ENCODE results near the gene PIGR.
"Not testable (repeated sequence)": the region's sequence is repeated elsewhere in the genome, so short reads cannot be mapped to it uniquely, and the experiment has no call there.

The PIGR gene

DNA sequence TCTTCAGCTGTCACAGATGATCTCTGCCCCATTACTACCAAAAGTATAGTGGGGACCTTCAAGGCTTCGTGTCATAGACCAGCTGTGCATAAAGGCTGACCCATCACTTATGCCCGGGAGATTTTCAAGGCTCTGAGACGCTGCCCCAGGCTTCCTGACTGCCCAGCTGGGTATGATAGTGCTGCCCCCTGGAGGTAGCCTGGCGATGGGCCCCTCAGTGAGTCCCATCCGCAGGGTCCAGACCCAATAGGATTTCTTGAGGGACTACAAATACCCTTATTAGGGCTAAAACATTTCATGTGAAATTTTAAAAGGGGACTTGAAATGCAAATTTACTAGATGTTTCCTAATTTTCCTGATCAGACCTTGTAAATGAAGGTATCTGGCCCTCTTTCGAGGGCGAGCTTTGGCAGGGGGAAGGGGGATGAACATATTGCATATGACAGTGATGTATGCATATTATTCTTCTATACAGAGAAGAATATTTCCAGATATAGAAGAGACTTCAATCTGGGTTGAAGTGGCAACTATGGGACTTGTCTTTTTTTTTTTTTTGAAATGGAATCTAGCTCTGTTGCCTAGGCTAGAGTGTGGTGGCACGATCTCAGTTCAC is 12.8 kb downstream of the PIGR start:
- H3K36me3 ChIP-seq (ENCODE audit: insufficient read depth, low read length) = no peaks in the 10 kb centered on the region
- no peaks in the 10 kb centered on the region for H3K79me2 ChIP-seq (ENCODE audit: control insufficient read depth, insufficient read depth, low read length, unreplicated experiment)
- H3K4me1 ChIP-seq (ENCODE audit: control insufficient read depth, insufficient read depth, low read length, unreplicated experiment) = no peaks in the 10 kb centered on the region
- H2AFZ ChIP-seq (ENCODE audit: low read length, unreplicated experiment) = no peak overlapping the region
- no peak overlapping the region for H3K4me3 ChIP-seq (ENCODE audit: low read depth, low read length)
- no peak overlapping the region for H3K27ac ChIP-seq (ENCODE audit: low read depth, low read length)
- peaks cover 27% of the 10 kb centered on the region for H3K27me3 ChIP-seq (ENCODE audit: insufficient read depth, low read length)

DNA sequence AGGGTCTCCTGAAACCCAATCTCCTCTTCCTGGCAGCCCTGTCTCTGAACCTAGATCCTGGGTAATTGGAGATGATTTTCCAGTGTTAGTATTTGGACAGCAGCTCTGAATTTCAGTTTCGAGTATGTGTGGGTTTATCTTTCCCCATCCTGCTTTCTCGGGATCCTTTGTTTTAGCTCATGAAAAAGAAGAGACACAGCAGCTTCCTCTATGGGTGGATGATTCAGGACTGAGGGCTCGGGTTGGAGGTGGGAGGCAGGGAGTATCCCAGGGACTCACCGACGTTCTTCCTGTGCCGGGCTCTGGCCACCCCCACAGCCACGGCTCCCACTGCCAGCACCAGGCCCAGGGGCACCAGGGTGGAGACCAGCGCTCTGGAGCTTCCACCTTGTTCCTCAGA is 14.1 kb downstream of the PIGR start:
- no peak overlapping the region for H3K27ac ChIP-seq (ENCODE audit: low read depth, low read length)
- no peak overlapping the region for H3K4me3 ChIP-seq (ENCODE audit: low read depth, low read length)
- H2AFZ ChIP-seq (ENCODE audit: low read length, unreplicated experiment) = no peak overlapping the region
- no peaks in the 10 kb centered on the region for H3K4me1 ChIP-seq (ENCODE audit: control insufficient read depth, insufficient read depth, low read length, unreplicated experiment)
- H3K79me2 ChIP-seq (ENCODE audit: control insufficient read depth, insufficient read depth, low read length, unreplicated experiment) = no peaks in the 10 kb centered on the region
- H3K36me3 ChIP-seq (ENCODE audit: insufficient read depth, low read length) = no peaks in the 10 kb centered on the region
- peaks cover 19% of the 10 kb centered on the region for H3K27me3 ChIP-seq (ENCODE audit: insufficient read depth, low read length)

DNA sequence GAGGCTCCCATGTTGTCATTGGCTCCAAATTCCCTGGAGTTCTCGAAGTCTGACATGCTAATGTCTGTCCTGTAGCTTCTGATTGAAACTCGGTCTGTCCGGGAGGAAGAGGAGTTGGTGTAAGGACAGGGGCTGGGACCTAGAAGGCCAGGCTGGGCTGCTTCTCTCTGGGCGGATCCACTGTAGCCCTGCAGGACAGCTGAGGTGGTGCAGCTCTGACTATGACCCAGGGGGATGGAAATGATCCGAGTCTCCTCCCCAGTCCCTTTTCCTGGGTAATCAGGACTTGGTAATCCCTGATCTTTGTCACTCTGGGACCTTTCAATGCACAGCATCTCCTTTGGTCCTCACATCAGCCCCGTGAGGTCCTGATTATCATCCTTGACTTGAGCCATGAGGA is 14.6 kb downstream of the PIGR start:
- no peaks in the 10 kb centered on the region for H3K36me3 ChIP-seq (ENCODE audit: insufficient read depth, low read length)
- H3K27me3 ChIP-seq (ENCODE audit: insufficient read depth, low read length) = peaks cover 14% of the 10 kb centered on the region
- no peaks in the 10 kb centered on the region for H3K79me2 ChIP-seq (ENCODE audit: control insufficient read depth, insufficient read depth, low read length, unreplicated experiment)
- no peak overlapping the region for H3K4me3 ChIP-seq (ENCODE audit: low read depth, low read length)
- H2AFZ ChIP-seq (ENCODE audit: low read length, unreplicated experiment) = no peak overlapping the region
- no peak overlapping the region for H3K27ac ChIP-seq (ENCODE audit: low read depth, low read length)
- H3K4me1 ChIP-seq (ENCODE audit: control insufficient read depth, insufficient read depth, low read length, unreplicated experiment) = no peaks in the 10 kb centered on the region

DNA sequence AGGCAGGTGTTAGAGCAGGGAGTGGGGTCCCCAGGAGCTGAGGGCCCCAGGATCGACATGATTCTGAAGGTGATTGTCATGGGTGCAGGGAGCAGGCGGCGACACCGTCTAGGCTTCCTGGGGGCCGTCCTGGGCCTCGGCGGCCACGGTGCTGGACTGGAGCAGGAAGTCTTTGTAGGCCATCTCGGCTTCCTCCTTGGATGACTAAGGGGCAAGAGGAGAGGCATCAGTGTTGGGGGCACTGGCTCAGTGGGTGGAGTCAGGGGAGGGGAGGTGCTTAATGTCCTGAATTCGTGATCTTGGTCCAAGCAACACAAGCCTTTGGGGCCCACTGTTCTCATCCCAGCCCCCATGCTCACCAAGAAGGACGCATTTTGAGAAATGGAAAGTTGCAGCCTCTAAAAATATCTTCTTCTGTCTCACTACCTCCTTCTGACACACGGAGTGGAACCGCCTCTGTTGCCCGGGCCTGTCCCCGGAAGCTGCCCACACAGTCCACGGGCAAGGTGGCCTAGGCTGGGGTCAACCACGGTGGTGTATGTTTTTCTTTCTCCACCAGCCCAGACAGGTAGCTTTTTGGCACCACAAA is 16.0 kb downstream of the PIGR start:
- H3K79me2 ChIP-seq (ENCODE audit: control insufficient read depth, insufficient read depth, low read length, unreplicated experiment) = no peaks in the 10 kb centered on the region
- no peak overlapping the region for H2AFZ ChIP-seq (ENCODE audit: low read length, unreplicated experiment)
- H3K4me3 ChIP-seq (ENCODE audit: low read depth, low read length) = no peak overlapping the region
- no peaks in the 10 kb centered on the region for H3K4me1 ChIP-seq (ENCODE audit: control insufficient read depth, insufficient read depth, low read length, unreplicated experiment)
- H3K27me3 ChIP-seq (ENCODE audit: insufficient read depth, low read length) = peaks cover 4% of the 10 kb centered on the region
- no peak overlapping the region for H3K27ac ChIP-seq (ENCODE audit: low read depth, low read length)
- no peaks in the 10 kb centered on the region for H3K36me3 ChIP-seq (ENCODE audit: insufficient read depth, low read length)

DNA sequence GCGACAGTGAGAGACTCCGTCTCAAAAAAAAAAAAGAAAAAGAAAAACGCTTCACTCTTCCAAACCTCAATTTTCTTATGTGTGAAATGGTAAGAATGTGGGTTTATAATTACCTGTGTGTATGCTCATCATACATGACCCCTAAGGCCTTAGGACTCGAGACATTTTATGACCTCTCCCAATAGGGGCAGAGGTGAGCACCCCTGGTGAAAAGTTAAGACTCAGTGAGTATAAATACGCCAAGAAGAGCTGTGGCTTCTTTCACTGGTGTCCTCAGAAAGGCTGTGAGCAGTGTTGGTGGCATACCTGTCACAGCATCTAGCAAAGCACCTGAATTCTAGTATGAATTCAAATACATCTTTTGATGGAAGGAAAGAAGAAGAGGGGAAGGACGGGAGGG is 16.7 kb downstream of the PIGR start:
- no peaks in the 10 kb centered on the region; the same call in 1 of the 2 replicates for H3K27me3 ChIP-seq (ENCODE audit: insufficient read depth, low read length)
- H3K4me1 ChIP-seq (ENCODE audit: control insufficient read depth, insufficient read depth, low read length, unreplicated experiment) = no peaks in the 10 kb centered on the region
- H3K79me2 ChIP-seq (ENCODE audit: control insufficient read depth, insufficient read depth, low read length, unreplicated experiment) = no peaks in the 10 kb centered on the region
- H3K4me3 ChIP-seq (ENCODE audit: low read depth, low read length) = no peak overlapping the region
- H3K36me3 ChIP-seq (ENCODE audit: insufficient read depth, low read length) = no peaks in the 10 kb centered on the region
- H2AFZ ChIP-seq (ENCODE audit: low read length, unreplicated experiment) = no peak overlapping the region
- H3K27ac ChIP-seq (ENCODE audit: low read depth, low read length) = no peak overlapping the region

DNA sequence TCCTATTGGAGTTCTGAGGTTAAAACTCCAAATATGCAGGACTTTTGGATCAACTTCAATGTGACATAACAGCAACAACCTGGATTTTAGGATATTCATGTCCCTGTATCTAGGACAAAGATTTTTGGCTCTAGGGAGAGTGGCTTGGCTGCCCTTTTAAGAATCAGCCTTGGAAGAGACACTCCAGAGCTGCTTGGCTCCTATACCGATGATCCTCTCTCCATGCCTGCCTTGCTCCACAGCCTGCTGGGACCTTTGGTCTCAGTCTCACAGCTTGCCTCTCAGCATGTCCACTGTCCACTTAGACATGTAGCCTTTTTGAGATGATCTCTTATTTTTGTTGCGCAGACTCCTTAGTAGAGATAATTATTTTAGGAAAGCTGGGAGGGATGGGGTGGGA is 20.0 kb downstream of the PIGR start:
- Histone ChIP-seq H3K27me3 (ENCODE audit: insufficient read depth, low read length) (peaks cover 5% of the 10 kb centered on the region), H3K27ac (ENCODE audit: low read depth, low read length) (no peak overlapping the region), H3K4me3 (ENCODE audit: low read depth, low read length) (no peak overlapping the region), H2AFZ (ENCODE audit: low read length, unreplicated experiment) (no peak overlapping the region), H3K79me2 (ENCODE audit: control insufficient read depth, insufficient read depth, low read length, unreplicated experiment) (no peaks in the 10 kb centered on the region), H3K36me3 (ENCODE audit: insufficient read depth, low read length) (no peaks in the 10 kb centered on the region), H3K4me1 (ENCODE audit: control insufficient read depth, insufficient read depth, low read length, unreplicated experiment) (no peaks in the 10 kb centered on the region)

DNA sequence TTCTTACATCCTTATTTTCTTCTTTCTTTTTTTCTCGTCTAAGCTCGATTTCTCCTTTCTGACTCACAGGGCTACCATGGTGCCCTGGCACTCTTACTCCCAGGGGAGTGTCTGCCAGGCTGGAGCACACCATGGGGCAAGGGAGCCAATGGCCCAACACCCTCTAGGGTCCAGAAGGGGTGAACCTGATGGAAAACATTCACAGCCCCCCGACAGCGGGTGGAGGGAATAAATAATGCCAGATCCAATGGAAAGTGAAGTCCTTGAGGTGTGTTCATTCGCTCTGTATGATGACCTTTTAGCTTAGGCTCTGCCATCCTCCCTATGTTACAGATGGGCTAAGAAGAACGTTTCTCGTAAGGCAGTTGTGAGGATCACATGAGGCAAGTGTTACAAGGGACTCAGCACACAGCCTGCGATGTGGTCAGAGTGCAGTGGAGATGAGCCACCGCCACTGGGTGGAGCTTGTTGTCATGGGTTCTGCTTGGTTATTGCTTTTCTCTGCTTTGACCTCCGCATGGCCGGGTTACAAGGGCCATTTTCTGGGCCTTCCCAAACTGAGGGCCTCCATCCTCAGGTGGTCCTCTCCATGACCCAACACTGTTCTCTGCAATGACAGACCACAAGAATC is 21.0 kb downstream of the PIGR start:
- Histone ChIP-seq H3K4me1 (ENCODE audit: control insufficient read depth, insufficient read depth, low read length, unreplicated experiment) (no peaks in the 10 kb centered on the region), H2AFZ (ENCODE audit: low read length, unreplicated experiment) (no peak overlapping the region), H3K79me2 (ENCODE audit: control insufficient read depth, insufficient read depth, low read length, unreplicated experiment) (no peaks in the 10 kb centered on the region), H3K4me3 (ENCODE audit: low read depth, low read length) (no peak overlapping the region), H3K27ac (ENCODE audit: low read depth, low read length) (no peak overlapping the region), H3K36me3 (ENCODE audit: insufficient read depth, low read length) (no peaks in the 10 kb centered on the region), H3K27me3 (ENCODE audit: insufficient read depth, low read length) (peaks cover 14% of the 10 kb centered on the region)

DNA sequence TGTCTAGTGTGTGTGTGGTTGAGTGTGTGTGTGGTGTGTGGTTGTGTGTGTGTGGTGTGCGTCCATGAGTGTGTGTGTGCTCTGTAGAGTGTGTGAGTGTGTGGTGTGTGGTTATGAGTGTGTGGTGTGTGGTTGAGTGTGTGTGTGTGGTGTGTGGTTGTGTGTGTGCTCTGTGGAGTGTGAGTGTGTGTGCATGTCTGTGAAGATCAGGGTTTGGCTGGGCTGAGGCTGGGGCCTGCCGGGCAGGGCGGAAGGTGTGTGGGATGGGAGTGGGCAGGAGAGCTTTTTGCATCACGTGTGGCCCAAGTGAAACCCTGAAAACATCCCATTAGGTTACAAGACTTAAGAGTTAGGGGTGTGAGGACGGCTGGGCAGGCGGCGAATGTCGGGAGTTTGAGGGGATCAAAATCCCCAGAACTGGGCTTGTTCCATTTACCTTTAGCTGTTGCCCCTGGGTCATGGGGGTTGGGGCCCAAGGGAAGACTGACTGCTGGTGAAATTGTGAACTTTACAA is 21.6 kb downstream of the PIGR start:
- H3K79me2 ChIP-seq (ENCODE audit: control insufficient read depth, insufficient read depth, low read length, unreplicated experiment) = no peaks in the 10 kb centered on the region
- H2AFZ ChIP-seq (ENCODE audit: low read length, unreplicated experiment) = no peak overlapping the region
- H3K36me3 ChIP-seq (ENCODE audit: insufficient read depth, low read length) = no peaks in the 10 kb centered on the region
- peaks cover 14% of the 10 kb centered on the region for H3K27me3 ChIP-seq (ENCODE audit: insufficient read depth, low read length)
- H3K4me1 ChIP-seq (ENCODE audit: control insufficient read depth, insufficient read depth, low read length, unreplicated experiment) = no peaks in the 10 kb centered on the region
- no peak overlapping the region for H3K27ac ChIP-seq (ENCODE audit: low read depth, low read length)
- H3K4me3 ChIP-seq (ENCODE audit: low read depth, low read length) = no peak overlapping the region

DNA sequence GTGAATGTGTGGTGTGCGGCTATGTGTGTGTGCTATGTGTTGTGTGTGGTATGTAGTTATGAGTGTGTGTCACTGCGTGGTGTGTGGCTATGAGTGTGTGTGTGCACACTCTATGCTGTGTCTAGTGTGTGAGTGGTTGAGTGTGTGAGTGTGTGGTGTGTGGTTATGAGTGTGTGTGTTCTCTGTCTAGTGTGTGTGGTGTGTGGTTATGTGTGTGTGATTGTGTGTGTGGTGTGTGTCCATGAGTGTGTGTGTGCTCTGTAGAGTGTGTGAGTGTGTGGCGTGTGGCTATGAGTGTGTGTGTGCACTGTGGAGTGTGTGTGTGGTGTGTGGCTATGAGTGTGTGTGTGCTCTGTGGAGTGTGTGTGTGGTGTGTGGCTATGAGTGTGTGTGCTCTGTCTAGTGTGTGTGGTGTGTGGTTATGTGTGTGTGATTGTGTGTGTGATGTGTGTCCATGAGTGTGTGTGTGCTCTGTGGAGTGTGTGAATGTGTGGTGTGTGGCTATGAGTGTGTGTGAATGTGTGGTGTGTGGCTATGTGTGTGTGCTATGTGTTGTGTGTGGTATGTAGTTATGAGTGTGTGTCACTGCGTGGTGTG is 22.2 kb downstream of the PIGR start:
- peaks cover 14% of the 10 kb centered on the region for H3K27me3 ChIP-seq (ENCODE audit: insufficient read depth, low read length)
- H3K36me3 ChIP-seq (ENCODE audit: insufficient read depth, low read length); H3K27ac ChIP-seq (ENCODE audit: low read depth, low read length); H3K4me3 ChIP-seq (ENCODE audit: low read depth, low read length); H3K4me1 ChIP-seq (ENCODE audit: control insufficient read depth, insufficient read depth, low read length, unreplicated experiment); H3K79me2 ChIP-seq (ENCODE audit: control insufficient read depth, insufficient read depth, low read length, unreplicated experiment); H2AFZ ChIP-seq (ENCODE audit: low read length, unreplicated experiment): not testable (repeated sequence)

DNA sequence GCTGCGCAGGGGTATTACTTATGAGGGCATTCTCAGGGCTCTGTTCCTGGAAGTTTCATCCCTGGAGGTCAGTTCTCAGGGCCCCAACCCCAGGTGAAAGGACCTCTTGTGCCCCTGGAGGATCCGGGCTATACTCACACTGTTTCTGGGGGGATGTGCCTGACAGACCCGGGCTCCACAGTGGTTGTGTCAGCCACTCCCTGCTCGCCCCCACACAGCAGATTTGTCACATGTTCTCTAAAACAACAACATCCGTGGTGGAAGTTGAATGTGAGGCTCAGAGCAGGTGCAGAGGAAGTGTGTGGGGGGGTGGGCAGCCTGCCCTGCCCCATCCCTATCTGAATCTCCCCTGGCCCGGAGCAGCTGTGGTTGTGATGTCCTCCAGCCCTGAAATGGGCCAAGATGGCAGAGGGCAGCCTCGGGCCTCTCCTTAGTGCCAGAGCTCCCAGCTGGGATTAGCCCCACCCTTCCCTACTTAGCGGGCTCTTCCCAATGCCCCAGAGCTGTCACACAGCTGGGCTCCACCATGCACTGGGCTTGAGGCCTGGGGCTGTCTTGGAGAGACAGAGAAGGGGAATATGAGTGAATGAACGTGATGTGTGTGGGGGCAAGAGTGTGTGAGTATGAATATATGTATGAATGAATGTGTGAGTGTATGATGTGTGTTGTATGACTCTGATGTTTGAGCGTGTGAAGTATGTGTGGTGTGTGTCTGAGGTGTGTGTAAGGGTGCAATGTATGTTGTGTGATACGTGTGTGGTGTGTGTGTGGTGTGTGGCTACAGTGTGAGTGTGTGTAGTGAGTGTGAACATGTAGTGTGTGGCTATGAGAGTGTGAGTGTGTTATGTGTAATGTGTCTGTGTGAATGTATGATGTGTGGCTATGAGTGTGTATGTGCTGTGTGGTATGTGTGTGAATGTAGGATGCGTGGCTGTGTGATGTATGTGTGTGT is 23.0 kb downstream of the PIGR start:
- H3K36me3 ChIP-seq (ENCODE audit: insufficient read depth, low read length) = no peaks in the 10 kb centered on the region
- no peak overlapping the region for H2AFZ ChIP-seq (ENCODE audit: low read length, unreplicated experiment)
- H3K27me3 ChIP-seq (ENCODE audit: insufficient read depth, low read length) = peaks cover 14% of the 10 kb centered on the region
- H3K4me3 ChIP-seq (ENCODE audit: low read depth, low read length) = no peak overlapping the region
- H3K79me2 ChIP-seq (ENCODE audit: control insufficient read depth, insufficient read depth, low read length, unreplicated experiment) = no peaks in the 10 kb centered on the region
- no peaks in the 10 kb centered on the region for H3K4me1 ChIP-seq (ENCODE audit: control insufficient read depth, insufficient read depth, low read length, unreplicated experiment)
- no peak overlapping the region for H3K27ac ChIP-seq (ENCODE audit: low read depth, low read length)

Data from ACC112 (cell line).